Kidney epithelial cell (primary cell): ENCODE data around the gene MBD3L2B. TPM values are rescaled to one million over a fixed set of nuclear protein-coding genes. Genes with fewer than 3 reads are reported as not detected.
"Not testable (repeated sequence)": the region's sequence is repeated elsewhere in the genome, so short reads cannot be mapped to it uniquely, and the experiment has no call there.

Experiments
- DNase-seq: peaks from one replicate; pipeline ENCODE4 v3.0.0-alpha.2; 2010; ENCODE audit warnings: low read depth
- H3K27me3 ChIP-seq: 2 replicates; pipeline ENCODE4 v1.6.0; 2011; ENCODE audit warnings: low read length; ENCODE audit not compliant: control insufficient read depth, insufficient read depth
- H3K36me3 ChIP-seq: 2 replicates; pipeline ENCODE4 v1.5.1; 2011; ENCODE audit warnings: low read length; ENCODE audit not compliant: control insufficient read depth, insufficient read depth
- H3K4me3 ChIP-seq: 2 replicates; pipeline ENCODE4 v1.5.1; 2011; ENCODE audit warnings: low read depth, mild to moderate bottlenecking, control low read depth, low read length
- total RNA-seq: library from RNA; depleted of rRNA; stranded (reverse); fragments of >200 nt; gene quantifications from 2 replicates; pipeline ENCODE4 v1.2.3, GENCODE V29; 2015
- TF ChIP-seq, protein P1 (sequence below): IDR thresholded peaks from 2 replicates; pipeline ENCODE4 v1.5.1; 2011; ENCODE audit warnings: mild to moderate bottlenecking, moderate library complexity, low read length, control low read depth, inconsistent platforms; ENCODE audit not compliant: insufficient read depth, poor library complexity, severe bottlenecking

The MBD3L2B gene
- not detected in 2 replicates for total RNA-seq

DNA sequence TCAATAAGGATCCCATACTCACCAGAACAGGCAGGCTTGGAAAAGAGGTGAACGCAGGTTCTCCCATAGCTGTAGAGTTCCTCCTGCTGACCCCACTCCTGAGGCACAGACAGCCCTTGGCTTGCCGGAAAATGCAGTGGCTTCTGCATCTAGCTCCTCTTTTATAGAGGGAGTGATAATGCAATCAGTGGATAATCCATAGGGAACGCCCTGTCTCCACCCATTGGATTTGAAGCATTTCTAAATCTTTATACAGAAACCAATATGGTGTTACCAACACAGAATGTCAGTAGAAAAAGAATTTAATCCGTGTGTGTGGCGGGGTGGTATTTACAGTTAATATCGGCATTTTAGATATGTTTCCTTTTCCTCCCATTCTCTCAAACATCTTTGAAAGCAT is at the start of gene MBD3L2B:
TSS of gene MBD3L2B (minus strand) at position 101 of the 400 bp plus-strand sequence. CDS start at position 67, 34 bp downstream.
- H3K36me3 ChIP-seq, H3K4me3 ChIP-seq, H3K27me3 ChIP-seq, DNase-seq: not testable (repeated sequence)

DNA sequence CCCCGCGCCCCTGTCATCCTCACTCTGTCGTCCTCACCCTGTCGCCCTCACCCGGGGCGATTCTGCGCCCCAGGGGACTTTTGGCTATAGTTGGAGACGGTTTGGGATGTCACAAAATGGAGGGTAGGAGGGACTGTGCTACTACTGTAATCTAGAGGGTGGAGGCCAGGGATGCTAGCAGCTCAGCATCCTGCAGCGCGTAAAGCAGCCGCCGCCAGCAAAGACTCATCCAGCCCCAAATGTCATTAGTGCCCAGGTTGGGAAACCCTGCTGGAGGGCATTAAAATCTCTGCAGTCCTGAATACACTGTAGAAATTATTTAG is 48.6 kb upstream of the MBD3L2B start:
- H3K36me3 ChIP-seq = peaks cover 1% of the 10 kb centered on the region
- H3K27me3 ChIP-seq = no peaks in the 10 kb centered on the region
- TF ChIP-seq, protein P1, sequence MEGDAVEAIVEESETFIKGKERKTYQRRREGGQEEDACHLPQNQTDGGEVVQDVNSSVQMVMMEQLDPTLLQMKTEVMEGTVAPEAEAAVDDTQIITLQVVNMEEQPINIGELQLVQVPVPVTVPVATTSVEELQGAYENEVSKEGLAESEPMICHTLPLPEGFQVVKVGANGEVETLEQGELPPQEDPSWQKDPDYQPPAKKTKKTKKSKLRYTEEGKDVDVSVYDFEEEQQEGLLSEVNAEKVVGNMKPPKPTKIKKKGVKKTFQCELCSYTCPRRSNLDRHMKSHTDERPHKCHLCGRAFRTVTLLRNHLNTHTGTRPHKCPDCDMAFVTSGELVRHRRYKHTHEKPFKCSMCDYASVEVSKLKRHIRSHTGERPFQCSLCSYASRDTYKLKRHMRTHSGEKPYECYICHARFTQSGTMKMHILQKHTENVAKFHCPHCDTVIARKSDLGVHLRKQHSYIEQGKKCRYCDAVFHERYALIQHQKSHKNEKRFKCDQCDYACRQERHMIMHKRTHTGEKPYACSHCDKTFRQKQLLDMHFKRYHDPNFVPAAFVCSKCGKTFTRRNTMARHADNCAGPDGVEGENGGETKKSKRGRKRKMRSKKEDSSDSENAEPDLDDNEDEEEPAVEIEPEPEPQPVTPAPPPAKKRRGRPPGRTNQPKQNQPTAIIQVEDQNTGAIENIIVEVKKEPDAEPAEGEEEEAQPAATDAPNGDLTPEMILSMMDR = no peak
- DNase-seq = no peak
- peak overlapping the region; percentile 80 for H3K4me3 ChIP-seq

DNA sequence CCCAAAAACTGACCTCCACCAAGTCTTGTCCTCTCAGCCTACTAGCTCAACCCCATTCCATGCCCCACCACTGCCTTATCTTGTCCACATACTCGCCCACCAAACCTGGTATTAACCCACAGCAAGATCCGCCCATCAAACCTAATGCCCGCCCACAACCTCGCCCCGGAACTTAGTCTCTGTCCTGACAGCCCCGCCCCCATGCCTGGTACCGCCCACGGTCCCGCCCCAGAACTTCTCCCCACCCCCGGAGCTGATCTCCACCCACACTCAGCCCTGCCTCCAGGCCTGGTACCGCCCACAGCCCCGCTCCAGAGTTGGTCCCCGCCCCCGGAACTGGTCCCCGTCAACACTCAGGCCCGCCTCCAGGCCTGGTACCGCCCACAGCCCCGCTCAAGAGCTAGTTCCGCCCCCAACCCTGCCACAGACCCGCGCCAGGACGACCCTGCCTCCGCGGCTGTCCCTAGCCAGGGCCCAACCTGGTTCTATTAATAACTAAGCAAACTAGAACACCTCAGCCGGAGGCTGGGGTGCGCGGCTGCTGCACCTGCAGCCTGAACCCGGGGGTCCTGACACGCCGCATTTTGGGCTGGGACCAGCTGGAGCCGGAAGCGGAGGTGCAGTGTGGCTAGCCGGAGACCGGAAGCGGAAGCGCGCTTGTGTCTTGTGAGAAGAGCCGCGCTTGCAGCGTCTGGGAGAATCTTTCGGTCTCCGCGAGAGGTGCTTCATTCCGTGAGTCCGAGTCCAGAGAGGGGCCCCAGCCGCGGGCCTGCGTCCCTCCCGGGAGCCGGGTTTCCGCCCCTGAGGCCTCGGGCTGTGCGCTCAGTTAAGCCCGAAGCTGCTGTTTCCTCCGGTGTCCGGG is 48.0 kb upstream of the MBD3L2B start, which contains the start of gene ZNF557:
TSS of gene ZNF557 (plus strand) at position 662 of the 862 bp plus-strand sequence. CDS start 5,372 bp downstream, outside the sequence.
- TF ChIP-seq, protein P1 = no peak
- Histone ChIP-seq H3K36me3 (peaks cover 1% of the 10 kb centered on the region), H3K27me3 (no peaks in the 10 kb centered on the region), H3K4me3 (peak within 1 kb of the TSS; percentile 80)
- DNase-seq = peak; percentile 75

DNA sequence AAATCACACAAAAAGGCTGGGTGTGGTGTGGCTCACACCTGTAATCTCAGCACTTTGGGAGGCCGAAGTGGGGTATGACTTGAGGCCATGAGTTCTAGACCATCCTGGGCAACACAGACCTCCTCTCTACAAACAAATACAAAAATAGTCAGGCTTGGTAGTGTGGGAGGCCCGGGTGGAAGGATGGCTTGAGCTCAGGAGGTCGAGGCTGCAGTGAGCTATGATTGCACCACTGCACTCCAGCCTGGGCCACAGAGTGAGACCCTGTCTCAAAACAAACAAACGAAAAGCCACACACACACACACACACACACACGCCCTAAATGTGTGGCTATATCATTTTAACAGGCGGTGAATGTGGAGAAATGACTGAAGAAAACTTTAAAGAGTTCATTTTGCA is 47.4 kb upstream of the MBD3L2B start:
- H3K27me3 ChIP-seq = no peaks in the 10 kb centered on the region
- TF ChIP-seq, protein P1 = no peak
- peaks cover 1% of the 10 kb centered on the region for H3K36me3 ChIP-seq
- DNase-seq = no peak
- H3K4me3 ChIP-seq = no peak overlapping the region

DNA sequence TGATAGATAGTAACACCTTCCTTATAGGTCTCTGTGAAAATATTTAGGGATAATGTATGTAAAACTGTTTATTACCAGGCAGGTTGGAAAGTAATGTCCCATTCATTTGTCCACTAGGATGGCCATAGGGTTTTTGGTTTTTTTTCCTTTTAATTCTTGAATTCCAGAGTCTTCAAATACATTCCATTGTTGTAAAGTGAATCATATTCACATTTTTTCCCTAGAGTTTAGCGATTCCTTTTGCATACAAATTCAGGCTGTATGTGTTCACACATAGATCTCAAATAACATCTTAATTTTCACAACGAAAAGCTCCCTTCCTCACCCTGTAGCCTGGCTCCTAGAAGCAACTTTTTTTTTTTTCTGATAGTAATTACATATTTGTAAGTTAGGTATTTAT is 46.5 kb upstream of the MBD3L2B start:
- no peak for DNase-seq
- H3K36me3 ChIP-seq = peaks cover 1% of the 10 kb centered on the region
- TF ChIP-seq, protein P1 = no peak
- no peaks in the 10 kb centered on the region for H3K27me3 ChIP-seq
- no peak overlapping the region for H3K4me3 ChIP-seq

DNA sequence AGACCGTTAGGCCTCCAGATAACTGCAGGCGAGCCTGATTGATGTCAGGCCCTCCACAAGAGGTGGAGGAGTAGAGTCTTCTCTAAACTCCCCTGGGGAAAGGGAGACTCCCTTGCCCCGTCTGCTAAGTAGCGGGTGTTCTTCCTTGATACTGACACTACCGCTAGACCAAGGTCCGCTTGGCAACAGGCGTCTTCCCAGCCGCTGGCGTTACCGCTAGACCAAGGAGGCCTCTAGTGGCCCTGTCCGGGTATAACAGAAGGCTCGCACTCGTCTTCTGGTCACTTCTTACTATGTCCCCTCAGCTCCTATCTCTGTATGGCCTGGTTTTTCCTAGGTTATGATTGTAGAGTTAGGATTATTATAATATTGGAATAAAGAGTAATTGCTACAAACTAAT is 45.9 kb upstream of the MBD3L2B start:
- H3K27me3 ChIP-seq, H3K4me3 ChIP-seq, H3K36me3 ChIP-seq, DNase-seq: not testable (repeated sequence)
- TF ChIP-seq, protein P1 = peak; percentile 22
